Colonic mucosa (tissue), 4 donors: ENCODE results near the gene C11orf97. TPM values are rescaled to one million over a fixed set of nuclear protein-coding genes. Genes with fewer than 3 reads are reported as not detected.

ENCODE experiments used
- DNase-seq: peaks from one replicate; pipeline ENCODE4 v3.0.0-alpha.2; 2020
- H3K27ac ChIP-seq: fragments of 200-600 bp; one replicate; pipeline ENCODE4 v1.8.0; 2021
- H3K27me3 ChIP-seq: fragments of 200-600 bp; one replicate; pipeline ENCODE4 v1.8.0; 2021
- H3K36me3 ChIP-seq: fragments of 200-600 bp; one replicate; pipeline ENCODE4 v1.8.0; 2021
- H3K4me1 ChIP-seq: fragments of 200-600 bp; one replicate; pipeline ENCODE4 v1.8.0; 2021; ENCODE audit warnings: mild to moderate bottlenecking
- H3K4me3 ChIP-seq: fragments of 200-600 bp; one replicate; pipeline ENCODE4 v1.8.0; 2021
- H3K9ac ChIP-seq, 2 donors: one replicate each; pipeline ENCODE4 v1.7.0; 2013; ENCODE audit warnings: control low read depth in 2 of 2, low read depth in 2 of 2, low read length in 2 of 2
- H3K9me3 ChIP-seq: fragments of 200-600 bp; one replicate; pipeline ENCODE4 v1.8.0; 2021
- intact Hi-C: fragments of 100-400 bp; cut with DNase I; formaldehyde crosslinking; loops from one replicate; pipeline ENCODE4 v1.14.1; 2022
- total RNA-seq, 2 donors: library from RNA; stranded (reverse); fragmentation: NEBNext Ultra II Directional in 1 of 2; extraction: Animal tissue kit (Norgen Biotek cat#: 25700) in 1 of 2; gene quantifications; one replicate each; pipeline ENCODE4 v1.2.1, GENCODE V29; 2021
- TF ChIP-seq, protein P1 (sequence below): fragments of 200-600 bp; IDR thresholded peaks from one replicate; pipeline ENCODE4 v1.8.0; 2022; ENCODE audit warnings: antibody characterized with exemption, mild to moderate bottlenecking
- donor health status: healthy.
- donor health status: DM: no; HTN: no; CAD: no.
- donor health status: DM: no; HTN: no; CAD: no.

C11orf97 gene
- total RNA-seq, 2 donors from 2014 or later, result not detected

DNA sequence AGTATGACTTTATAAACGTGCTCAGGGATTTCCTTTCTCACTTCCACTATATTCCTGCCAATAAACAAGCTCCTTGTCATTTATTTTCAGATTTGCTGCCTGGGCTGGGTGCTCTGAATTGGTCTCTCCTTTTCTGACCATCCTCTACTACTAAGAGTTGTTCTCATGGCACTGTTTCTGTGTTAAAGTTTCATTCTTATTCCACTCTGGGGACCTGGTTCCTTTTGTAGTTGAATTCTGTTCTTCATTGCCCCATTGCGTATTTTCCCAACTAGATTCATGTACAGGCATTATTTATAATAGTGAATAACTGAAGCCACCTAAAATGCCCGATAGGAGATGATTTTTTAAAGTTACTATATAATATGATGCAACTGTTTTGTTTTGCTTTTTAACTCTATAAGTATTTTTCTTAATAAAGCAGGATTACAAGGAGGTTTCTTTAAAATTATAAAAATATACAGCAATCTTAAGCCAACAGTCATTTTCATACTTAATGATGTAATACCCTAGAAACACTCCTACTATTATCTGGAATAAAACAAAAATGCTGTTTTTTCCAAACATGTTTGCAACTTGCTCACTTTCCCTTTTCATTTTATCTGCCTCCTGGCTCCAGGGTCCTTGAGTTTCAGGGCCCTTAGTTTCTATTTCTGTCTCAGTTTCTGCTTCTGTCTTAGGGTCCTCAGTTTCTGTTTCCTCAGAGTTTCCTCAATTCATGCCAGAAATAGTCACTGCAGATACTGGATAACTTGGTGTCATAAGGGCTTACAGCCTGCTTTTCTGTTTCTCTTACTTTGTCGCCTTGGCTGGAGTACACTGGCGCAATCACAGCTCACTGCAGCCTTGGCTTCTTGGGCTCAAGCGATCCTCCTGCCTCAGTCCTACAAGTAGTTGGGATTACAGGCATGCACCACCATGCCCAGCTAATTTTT is 21.7 kb downstream of the C11orf97 start:
- no peak for DNase-seq

DNA sequence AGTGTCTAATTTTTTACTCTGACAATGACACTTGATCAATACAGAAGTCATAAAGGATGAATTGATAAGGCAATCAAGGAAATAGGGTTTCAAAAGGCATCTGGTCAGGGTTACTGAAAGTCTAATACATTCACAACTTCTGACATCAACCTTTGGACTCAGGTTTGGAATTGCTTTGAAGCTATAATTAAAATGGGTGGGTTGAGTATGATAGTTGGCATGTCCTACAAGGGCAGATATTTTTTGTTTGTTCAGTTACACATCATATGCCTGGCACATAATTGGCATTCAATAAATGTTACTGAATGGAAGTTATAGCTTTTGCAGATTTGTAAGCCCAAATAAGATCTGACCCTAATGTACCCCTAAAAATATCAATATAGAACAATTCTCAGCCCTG is 24.1 kb downstream of the C11orf97 start:
- no peak for DNase-seq
- intact Hi-C loops, result no loop called here
- H3K9me3 ChIP-seq, result no peaks in the 10 kb centered on the region
- no peaks in the 10 kb centered on the region for H3K36me3 ChIP-seq
- no peak overlapping the region for H3K4me3 ChIP-seq
- TF ChIP-seq, protein P1, sequence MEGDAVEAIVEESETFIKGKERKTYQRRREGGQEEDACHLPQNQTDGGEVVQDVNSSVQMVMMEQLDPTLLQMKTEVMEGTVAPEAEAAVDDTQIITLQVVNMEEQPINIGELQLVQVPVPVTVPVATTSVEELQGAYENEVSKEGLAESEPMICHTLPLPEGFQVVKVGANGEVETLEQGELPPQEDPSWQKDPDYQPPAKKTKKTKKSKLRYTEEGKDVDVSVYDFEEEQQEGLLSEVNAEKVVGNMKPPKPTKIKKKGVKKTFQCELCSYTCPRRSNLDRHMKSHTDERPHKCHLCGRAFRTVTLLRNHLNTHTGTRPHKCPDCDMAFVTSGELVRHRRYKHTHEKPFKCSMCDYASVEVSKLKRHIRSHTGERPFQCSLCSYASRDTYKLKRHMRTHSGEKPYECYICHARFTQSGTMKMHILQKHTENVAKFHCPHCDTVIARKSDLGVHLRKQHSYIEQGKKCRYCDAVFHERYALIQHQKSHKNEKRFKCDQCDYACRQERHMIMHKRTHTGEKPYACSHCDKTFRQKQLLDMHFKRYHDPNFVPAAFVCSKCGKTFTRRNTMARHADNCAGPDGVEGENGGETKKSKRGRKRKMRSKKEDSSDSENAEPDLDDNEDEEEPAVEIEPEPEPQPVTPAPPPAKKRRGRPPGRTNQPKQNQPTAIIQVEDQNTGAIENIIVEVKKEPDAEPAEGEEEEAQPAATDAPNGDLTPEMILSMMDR, result no peak
- no peaks in the 10 kb centered on the region for H3K27me3 ChIP-seq
- H3K9ac ChIP-seq, result peak overlapping the region in 1 of 2 donors; percentile 59
- H3K4me1 ChIP-seq, result peaks cover 8% of the 10 kb centered on the region
- H3K27ac ChIP-seq, result peak overlapping the region; percentile 68

More for the DNA sequence above, 21.7 kb downstream of the C11orf97 start:
- H3K27me3 ChIP-seq, result no peaks in the 10 kb centered on the region
- H3K4me1 ChIP-seq, result peaks cover 8% of the 10 kb centered on the region
- no peaks in the 10 kb centered on the region for H3K36me3 ChIP-seq
- TF ChIP-seq, protein P1, result no peak
- no peak overlapping the region for H3K4me3 ChIP-seq
- intact Hi-C loops, result no loop called here
- H3K9me3 ChIP-seq, result no peaks in the 10 kb centered on the region
- no peak overlapping the region for H3K9ac ChIP-seq
- H3K27ac ChIP-seq, result no peak overlapping the region

DNA sequence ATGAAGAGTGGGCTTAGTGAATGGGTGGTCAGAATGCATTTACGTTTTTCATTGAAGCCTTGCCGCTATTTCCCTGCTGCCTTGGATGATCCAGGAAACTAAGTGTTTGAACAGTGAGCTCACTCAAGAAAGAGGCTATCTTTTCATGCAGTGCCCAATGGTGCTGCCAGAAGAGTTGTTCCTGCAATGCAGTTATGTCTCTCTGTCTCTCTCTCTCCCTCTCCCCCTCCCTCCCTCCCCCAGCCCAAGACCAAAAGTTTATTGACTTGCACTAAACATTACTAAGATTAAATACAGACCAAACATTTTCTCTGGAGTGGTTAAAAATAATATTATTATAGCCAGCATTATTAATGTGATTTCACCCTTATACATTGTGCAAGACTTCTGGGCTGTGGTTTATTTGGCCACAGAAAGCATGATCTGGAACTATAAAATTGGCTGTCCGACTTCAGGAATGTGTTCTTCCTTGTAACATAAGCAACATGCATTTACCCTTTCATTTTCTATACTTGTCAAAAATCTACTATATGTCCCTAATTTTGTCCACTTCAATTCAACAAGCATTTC is 24.9 kb downstream of the C11orf97 start:
- peak overlapping the region in 1 of 2 donors; percentile 59 for H3K9ac ChIP-seq
- peaks cover 8% of the 10 kb centered on the region for H3K4me1 ChIP-seq
- H3K36me3 ChIP-seq, result no peaks in the 10 kb centered on the region
- no peak overlapping the region for H3K4me3 ChIP-seq
- H3K9me3 ChIP-seq, result no peaks in the 10 kb centered on the region
- H3K27me3 ChIP-seq, result no peaks in the 10 kb centered on the region
- intact Hi-C loops, result no loop called here
- TF ChIP-seq, protein P1, result no peak
- DNase-seq, result peak; percentile 47
- peak overlapping the region; percentile 68 for H3K27ac ChIP-seq

DNA sequence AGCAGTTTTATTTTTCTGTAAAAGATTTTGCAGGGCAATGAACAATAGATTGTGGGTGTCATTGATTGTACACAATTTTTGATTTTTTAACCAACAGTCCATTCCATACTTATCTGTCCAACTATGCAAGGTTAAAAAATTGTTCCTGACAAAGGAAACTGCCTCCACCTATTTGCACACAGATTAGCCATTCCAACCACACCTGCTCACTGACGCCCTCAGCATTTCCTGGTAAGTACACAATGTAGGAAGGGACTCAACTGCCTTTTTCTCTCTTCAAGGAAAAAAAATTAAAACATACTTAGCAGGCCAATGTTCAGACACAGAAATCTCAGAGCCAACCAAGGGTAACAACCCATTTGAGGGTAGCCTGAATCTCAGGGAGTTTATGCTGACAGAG is 27.2 kb downstream of the C11orf97 start:
- Histone ChIP-seq H3K27ac (peak overlapping the region; percentile 78), H3K9ac (peak overlapping the region in 1 of 2 donors; percentile 77), H3K27me3 (no peaks in the 10 kb centered on the region), H3K36me3 (no peaks in the 10 kb centered on the region), H3K4me1 (peaks cover 4% of the 10 kb centered on the region), H3K4me3 (no peak overlapping the region), H3K9me3 (no peaks in the 10 kb centered on the region)
- intact Hi-C loops, result no loop called here
- peak; percentile 71 for DNase-seq
- TF ChIP-seq, protein P1, result no peak

DNA sequence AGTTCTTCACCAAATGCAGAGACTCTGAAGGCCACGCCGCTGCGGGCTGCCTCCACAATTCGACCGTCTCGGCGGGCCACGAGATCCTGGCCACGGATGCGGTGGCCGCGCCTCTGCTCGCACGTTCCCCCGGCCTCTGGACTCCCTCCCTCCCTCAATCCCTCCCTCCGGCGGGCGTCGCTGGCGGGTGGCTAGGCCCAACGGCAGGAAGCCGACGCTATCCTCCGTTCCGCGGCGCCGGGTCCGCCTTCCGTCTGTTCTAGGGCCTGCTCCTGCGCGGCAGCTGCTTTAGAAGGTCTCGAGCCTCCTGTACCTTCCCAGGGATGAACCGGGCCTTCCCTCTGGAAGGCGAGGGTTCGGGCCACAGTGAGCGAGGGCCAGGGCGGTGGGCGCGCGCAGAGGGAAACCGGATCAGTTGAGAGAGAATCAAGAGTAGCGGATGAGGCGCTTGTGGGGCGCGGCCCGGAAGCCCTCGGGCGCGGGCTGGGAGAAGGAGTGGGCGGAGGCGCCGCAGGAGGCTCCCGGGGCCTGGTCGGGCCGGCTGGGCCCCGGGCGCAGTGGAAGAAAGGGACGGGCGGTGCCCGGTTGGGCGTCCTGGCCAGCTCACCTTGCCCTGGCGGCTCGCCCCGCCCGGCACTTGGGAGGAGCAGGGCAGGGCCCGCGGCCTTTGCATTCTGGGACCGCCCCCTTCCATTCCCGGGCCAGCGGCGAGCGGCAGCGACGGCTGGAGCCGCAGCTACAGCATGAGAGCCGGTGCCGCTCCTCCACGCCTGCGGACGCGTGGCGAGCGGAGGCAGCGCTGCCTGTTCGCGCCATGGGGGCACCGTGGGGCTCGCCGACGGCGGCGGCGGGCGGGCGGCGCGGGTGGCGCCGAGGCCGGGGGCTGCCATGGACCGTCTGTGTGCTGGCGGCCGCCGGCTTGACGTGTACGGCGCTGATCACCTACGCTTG is 31.7 kb downstream of the C11orf97 start, which contains the start of gene FUT4:
Gene FUT4, plus strand, starts transcription at position 227 of the 951 bp plus-strand sequence. Its CDS starts 213 bp downstream, at position 440.
- H3K9me3 ChIP-seq, result no peaks in the 10 kb centered on the region
- peak; percentile 93 for DNase-seq
- H3K27ac ChIP-seq, result peak within 1 kb of the TSS; percentile 99
- no peaks in the 10 kb centered on the region for H3K27me3 ChIP-seq
- H3K9ac ChIP-seq, result peak within 1 kb of the TSS; percentile 94 to 97
- H3K4me3 ChIP-seq, result peak within 1 kb of the TSS; percentile 61
- H3K4me1 ChIP-seq, result no peaks in the 10 kb centered on the region
- intact Hi-C loops, result no loop called here
- TF ChIP-seq, protein P1, result no peak
- no peaks in the 10 kb centered on the region for H3K36me3 ChIP-seq
